ENCODE data around the gene ABCF3. TPM values are rescaled to one million over a fixed set of nuclear protein-coding genes. Genes with fewer than 3 reads are reported as not detected.

Gene ABCF3
- total RNA-seq, 4 donors from 2014 or later = 31.8 to 54.9 (median 39.5) TPM

GRCh38 chr3:184242297-184242685 is 56.3 kb downstream of the ABCF3 start:
- ATAC-seq = no peak

More at GRCh38 chr3:184242297-184242685, 56.3 kb downstream of the ABCF3 start:
- Histone ChIP-seq H3K36me3 (peaks cover 0 to 47% of the 10 kb centered on the region in 2 donors), H3K27me3 (peaks cover 42% of the 10 kb centered on the region), H3K27ac (no peak overlapping the region), H3K9me3 (no peaks in the 10 kb centered on the region), H3K4me3 (no peak overlapping the region), H3K4me1 (peaks cover 0 to 16% (median 6%) of the 10 kb centered on the region in 3 donors)
- WGBS, 2 donors (ENCODE audit: low coverage in 1 of 2) = 80% methylated on average over 1 of the region's 5 CpGs; no CpG with 5 or more reads in 1 of the 2 donors
- TF ChIP-seq EP300 (IDR thresholded peaks at IDR 0.05) = no peak
- no peak for TF ChIP-seq POLR2A (IDR thresholded peaks at IDR 0.05)
- no peak for TF ChIP-seq POLR2AphosphoS5 (IDR thresholded peaks at IDR 0.05)
- no peak for TF ChIP-seq CTCF (IDR thresholded peaks at IDR 0.05)

Small RNAs within 50 kb of the gene (small RNA-seq; reads per million reads assigned to genes)
- gene MIR1224 = 0 to 0.26 (median 0.12) reads per million in 4 donors

Other genes with a start within 250 kb of the ABCF3 start
- gene ABCC5, start 168.3 kb upstream of the ABCF3 start, total RNA-seq = 10 to 100 TPM; 16.2 to 25.1 (median 17.5) TPM
- not detected for gene HTR3D, start 154.5 kb upstream of the ABCF3 start, total RNA-seq
- gene HTR3C, start 133.2 kb upstream of the ABCF3 start, total RNA-seq = not detected
- not detected for gene HTR3E, start 89.1 kb upstream of the ABCF3 start, total RNA-seq
- 10 to 100 TPM; 36.2 to 49.2 (median 44.3) TPM for gene EIF2B5, start 50.8 kb upstream of the ABCF3 start, total RNA-seq
- 100 to 1,000 TPM in 1 of 4 donors, 10 to 100 TPM in 3; 56.8 to 117 (median 66.4) TPM for gene DVL3, start 30.8 kb upstream of the ABCF3 start, total RNA-seq
- 100 to 1,000 TPM; 234 to 322 (median 288) TPM for gene AP2M1, start 11.3 kb upstream of the ABCF3 start, total RNA-seq
- under 1 TPM in 2 of 4 donors, not detected in 2; 0.10 to 0.54 TPM for gene VWA5B2, start 43.4 kb downstream of the ABCF3 start, total RNA-seq
- 10 to 100 TPM; 30.0 to 62.6 (median 38.6) TPM for gene ALG3, start 62.8 kb downstream of the ABCF3 start, total RNA-seq
- gene EEF1AKMT4, start 63.5 kb downstream of the ABCF3 start, total RNA-seq = 1 to 10 TPM; 1.4 to 3.8 (median 2.2) TPM
- gene CAMK2N2, start 75.4 kb downstream of the ABCF3 start, total RNA-seq = not detected
- under 1 TPM; 0.12 to 0.67 (median 0.52) TPM for gene ECE2, start 89.8 kb downstream of the ABCF3 start, total RNA-seq
- 100 to 1,000 TPM; 225 to 365 (median 273) TPM for gene PSMD2, start 113.0 kb downstream of the ABCF3 start, total RNA-seq
- 100 to 1,000 TPM; 233 to 431 (median 300) TPM for gene EIF4G1, start 128.4 kb downstream of the ABCF3 start, total RNA-seq
- 10 to 100 TPM; 53.9 to 71.4 (median 65.3) TPM for gene FAM131A, start 151.4 kb downstream of the ABCF3 start, total RNA-seq
- 1 to 10 TPM; 2.0 to 6.8 (median 2.3) TPM for gene CLCN2, start 175.4 kb downstream of the ABCF3 start, total RNA-seq
- gene POLR2H, start 175.5 kb downstream of the ABCF3 start, total RNA-seq = 10 to 100 TPM; 32.8 to 54.1 (median 40.9) TPM
- gene THPO, start 192.0 kb downstream of the ABCF3 start, total RNA-seq = under 1 TPM in 2 of 4 donors, not detected in 2; 0.31 to 0.94 TPM
- 10 to 100 TPM in 3 of 4 donors, 1 to 10 TPM in 1; 8.2 to 27.4 (median 16.5) TPM for gene CHRD, start 193.9 kb downstream of the ABCF3 start, total RNA-seq

All from gastroesophageal sphincter (tissue), 4 donors.